ENCODE results near the gene CLTC.

Gene CLTC

DNA sequence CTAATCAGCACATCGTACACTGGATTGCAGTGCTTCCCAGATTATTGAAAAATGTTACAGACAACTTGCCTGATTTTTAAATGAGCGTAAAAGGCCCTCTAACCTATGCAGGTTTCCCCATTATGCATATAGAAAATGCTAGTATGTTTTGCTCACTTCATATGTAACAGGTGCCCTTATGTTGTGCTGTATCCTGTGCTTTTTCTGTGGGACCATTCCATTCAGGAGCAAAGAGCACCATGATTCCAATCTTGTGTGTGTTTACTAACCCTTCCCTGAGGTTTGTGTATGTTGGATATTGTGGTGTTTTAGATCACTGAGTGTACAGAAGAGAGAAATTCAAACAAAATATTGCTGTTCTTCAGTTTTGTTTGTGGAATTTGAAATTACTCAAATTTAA lies 74.6 kb downstream of the CLTC start:
- Histone ChIP-seq H3K9me3 (no peaks in the 10 kb centered on the region), H3K9ac (no peak overlapping the region), H4K20me1 (peaks cover 91% of the 10 kb centered on the region), H3K36me3 (peaks cover 99% of the 10 kb centered on the region), H3K27ac (no peak overlapping the region), H3K4me1 (no peaks in the 10 kb centered on the region), H3K4me3 (no peak overlapping the region), H3K4me2 (no peak overlapping the region), H3K27me3 (no peaks in the 10 kb centered on the region)
- TF ChIP-seq Cebpa-rat (IDR thresholded peaks at IDR 0.05) = no peak

GRCh38 chr17:59695945-59696681 lies 76.4 kb downstream of the CLTC start:
- Histone ChIP-seq H3K4me3 (no peak overlapping the region), H4K20me1 (peaks cover 93% of the 10 kb centered on the region), H3K9me3 (no peaks in the 10 kb centered on the region), H3K4me1 (no peaks in the 10 kb centered on the region), H3K4me2 (no peak overlapping the region), H3K27ac (no peak overlapping the region), H3K9ac (no peak overlapping the region), H3K27me3 (no peaks in the 10 kb centered on the region), H3K36me3 (peaks cover 99% of the 10 kb centered on the region)
- no peak for TF ChIP-seq Cebpa-rat (IDR thresholded peaks at IDR 0.05)

DNA sequence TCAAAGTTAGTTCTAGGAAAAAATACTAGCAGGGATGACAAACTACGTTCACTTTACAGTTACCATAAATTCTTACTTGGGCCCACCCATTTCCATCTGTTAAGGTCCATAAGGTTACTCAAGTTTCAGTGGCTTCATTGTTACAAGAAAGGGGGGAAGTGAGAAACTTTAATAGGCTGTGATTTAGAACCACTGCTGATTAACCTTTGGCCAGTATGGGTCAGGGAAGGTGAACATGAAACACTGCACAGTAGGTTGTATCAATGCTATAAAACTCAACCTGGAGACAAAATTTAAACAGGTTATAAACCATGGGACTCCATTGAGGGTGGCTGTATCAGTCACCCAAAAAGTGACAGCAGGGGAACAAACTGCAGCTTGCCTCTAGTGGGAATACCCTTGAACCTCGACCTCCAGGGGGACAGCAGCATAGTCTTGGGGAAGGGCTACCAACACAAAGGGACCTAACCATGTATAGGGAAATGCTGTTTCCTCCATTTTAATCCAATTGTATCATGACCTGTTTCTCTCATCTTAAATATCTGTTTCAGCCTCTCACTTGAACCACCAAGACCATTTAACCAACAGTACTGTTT lies 77.1 kb downstream of the CLTC start:
- peaks cover 94% of the 10 kb centered on the region for H3K36me3 ChIP-seq
- no peak overlapping the region for H3K4me2 ChIP-seq
- H3K9me3 ChIP-seq = no peaks in the 10 kb centered on the region
- H3K27ac ChIP-seq = no peak overlapping the region
- peaks cover 99% of the 10 kb centered on the region for H4K20me1 ChIP-seq
- TF ChIP-seq Cebpa-rat (IDR thresholded peaks at IDR 0.05) = no peak
- H3K4me1 ChIP-seq = 0 out of 2 replicates have a peak, but pooled peaks cover 4% of the 10 kb centered on the region
- no peak overlapping the region for H3K9ac ChIP-seq
- H3K4me3 ChIP-seq = no peak overlapping the region
- no peaks in the 10 kb centered on the region for H3K27me3 ChIP-seq

GRCh38 chr17:59698143-59698542 lies 78.4 kb downstream of the CLTC start:
- no peak overlapping the region for H3K4me2 ChIP-seq

DNA sequence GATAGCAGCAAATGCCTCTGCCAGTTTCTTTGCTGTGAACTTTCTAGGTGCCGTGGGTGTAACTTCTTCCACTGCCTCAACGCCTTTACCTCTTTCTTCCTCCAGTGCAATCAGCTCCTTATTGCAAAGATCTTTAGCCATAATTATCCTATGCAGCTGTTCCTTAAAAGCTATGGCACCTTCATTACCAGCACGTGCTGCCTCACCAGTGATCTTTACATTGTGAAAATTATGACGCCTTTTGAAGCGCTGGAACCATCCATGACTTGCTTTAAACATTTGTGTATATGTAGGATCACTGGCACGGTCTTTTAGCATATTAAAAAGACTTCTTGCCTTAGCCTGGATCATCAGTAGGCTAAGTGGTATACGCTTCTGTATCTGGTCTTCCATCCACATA lies 79.5 kb downstream of the CLTC start:
- TF ChIP-seq Cebpa-rat (IDR thresholded peaks at IDR 0.05) = no peak
- Histone ChIP-seq H3K9me3 (no peaks in the 10 kb centered on the region), H4K20me1 (peaks cover 100% of the 10 kb centered on the region), H3K4me1 (0 out of 2 replicates have a peak, but pooled peaks cover 4% of the 10 kb centered on the region), H3K4me2 (no peak overlapping the region), H3K4me3 (no peak overlapping the region), H3K27me3 (no peaks in the 10 kb centered on the region), H3K36me3 (peaks cover 93% of the 10 kb centered on the region), H3K27ac (no peak overlapping the region), H3K9ac (no peak overlapping the region)

More at GRCh38 chr17:59698143-59698542, 78.4 kb downstream of the CLTC start:
- no peaks in the 10 kb centered on the region for H3K9me3 ChIP-seq
- no peak for TF ChIP-seq Cebpa-rat (IDR thresholded peaks at IDR 0.05)
- no peaks in the 10 kb centered on the region for H3K27me3 ChIP-seq
- no peak overlapping the region for H3K4me3 ChIP-seq
- H3K36me3 ChIP-seq = peaks cover 94% of the 10 kb centered on the region
- H3K4me1 ChIP-seq = 0 out of 2 replicates have a peak, but pooled peaks cover 4% of the 10 kb centered on the region
- peaks cover 100% of the 10 kb centered on the region for H4K20me1 ChIP-seq
- no peak overlapping the region for H3K27ac ChIP-seq
- no peak overlapping the region for H3K9ac ChIP-seq

DNA sequence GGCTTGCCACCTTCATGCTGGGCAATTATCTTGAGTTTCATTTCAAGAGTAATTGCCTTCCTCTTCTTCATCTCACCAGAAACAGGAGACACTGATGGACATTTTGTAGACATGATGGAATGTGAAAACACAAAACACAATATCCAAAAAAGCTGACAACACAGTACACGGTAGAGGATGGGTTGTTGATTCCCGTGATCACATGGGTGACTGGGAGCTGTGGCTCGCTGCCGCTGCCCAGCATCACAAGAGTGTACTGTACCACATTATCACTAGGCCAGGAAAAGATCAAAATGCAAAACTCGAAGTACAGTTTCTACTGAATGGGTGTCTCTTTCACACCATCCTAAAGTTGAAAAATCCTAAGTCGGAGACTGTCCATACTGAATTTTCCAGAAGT lies 80.1 kb downstream of the CLTC start:
- Histone ChIP-seq H3K27ac (no peak overlapping the region), H3K4me2 (no peak overlapping the region), H3K9ac (no peak overlapping the region), H3K36me3 (peaks cover 92% of the 10 kb centered on the region), H4K20me1 (peaks cover 100% of the 10 kb centered on the region), H3K27me3 (no peaks in the 10 kb centered on the region), H3K4me3 (no peak overlapping the region), H3K4me1 (peaks cover 8% of the 10 kb centered on the region), H3K9me3 (no peaks in the 10 kb centered on the region)
- no peak for TF ChIP-seq Cebpa-rat (IDR thresholded peaks at IDR 0.05)

- Histone ChIP-seq H3K36me3 (peaks cover 75% of the 10 kb centered on the region), H3K27me3 (no peaks in the 10 kb centered on the region), H3K4me1 (peaks cover 26% of the 10 kb centered on the region), H3K4me2 (no peak overlapping the region), H3K4me3 (no peak overlapping the region), H4K20me1 (peaks cover 87% of the 10 kb centered on the region), H3K9ac (no peak overlapping the region), H3K27ac (no peak overlapping the region), H3K9me3 (no peaks in the 10 kb centered on the region)
- TF ChIP-seq Cebpa-rat (IDR thresholded peaks at IDR 0.05) = no peak
These were observed 82.6 kb downstream of the CLTC start for GRCh38 chr17:59702304-59702703.

- H4K20me1 ChIP-seq = peaks cover 73% of the 10 kb centered on the region
- H3K27me3 ChIP-seq = no peaks in the 10 kb centered on the region
- H3K4me1 ChIP-seq = peaks cover 38% of the 10 kb centered on the region
- peaks cover 30% of the 10 kb centered on the region for H3K36me3 ChIP-seq
- H3K9ac ChIP-seq = peak within 1 kb of the TSS; percentile 95
- peak within 1 kb of the TSS; percentile 93 for H3K27ac ChIP-seq
- no peaks in the 10 kb centered on the region for H3K9me3 ChIP-seq
- peak within 1 kb of the TSS; percentile 94 for H3K4me2 ChIP-seq
- peak within 1 kb of the TSS; percentile 87 for H3K4me3 ChIP-seq
- peak; percentile 26; the same call in 1 of the 2 replicates for TF ChIP-seq Cebpa-rat (IDR thresholded peaks at IDR 0.05)
These were observed 87.7 kb downstream of the CLTC start, which contains the start of the genes PTRH2 and VMP1 for GRCh38 chr17:59707149-59707970. TSS of gene PTRH2 (minus strand) at chr17:59707430. CDS start at chr17:59697978, 9,452 bp downstream. TSS of gene VMP1 (plus strand) at chr17:59707654. CDS start at chr17:59731447, 23,793 bp downstream.

DNA sequence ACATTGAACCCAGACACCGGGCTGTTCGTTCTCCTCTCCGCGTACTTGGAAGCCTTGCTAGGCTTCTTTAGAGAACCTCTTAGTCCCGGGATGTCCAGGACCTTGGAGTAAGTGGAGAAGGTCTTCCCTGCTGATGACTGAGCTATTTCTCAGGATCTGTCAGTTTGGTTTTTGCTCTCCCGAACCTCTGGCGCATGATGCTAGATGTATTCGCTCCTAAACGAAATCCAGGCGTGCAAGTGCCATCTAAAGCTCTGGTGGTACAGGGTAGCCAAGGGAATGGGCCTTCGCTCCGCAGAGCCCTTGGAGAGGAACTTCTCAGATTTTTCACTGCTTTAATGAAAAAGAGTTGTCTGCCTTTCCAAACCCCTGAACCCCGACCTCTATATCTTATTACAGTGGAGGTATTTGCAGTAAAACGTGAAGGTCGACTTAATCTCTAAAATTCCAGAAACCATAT lies 88.3 kb downstream of the CLTC start:
- TF ChIP-seq Cebpa-rat (IDR thresholded peaks at IDR 0.05) = no peak
- Histone ChIP-seq H4K20me1 (peaks cover 72% of the 10 kb centered on the region), H3K4me3 (peak overlapping the region; percentile 87), H3K27me3 (no peaks in the 10 kb centered on the region), H3K4me2 (peak overlapping the region; percentile 94), H3K9me3 (no peaks in the 10 kb centered on the region), H3K36me3 (peaks cover 24% of the 10 kb centered on the region), H3K4me1 (peaks cover 38% of the 10 kb centered on the region), H3K9ac (peak overlapping the region; percentile 95), H3K27ac (peak overlapping the region; percentile 93)
